Measurements from ENCODE around the gene AFF2.

Gene AFF2

DNA sequence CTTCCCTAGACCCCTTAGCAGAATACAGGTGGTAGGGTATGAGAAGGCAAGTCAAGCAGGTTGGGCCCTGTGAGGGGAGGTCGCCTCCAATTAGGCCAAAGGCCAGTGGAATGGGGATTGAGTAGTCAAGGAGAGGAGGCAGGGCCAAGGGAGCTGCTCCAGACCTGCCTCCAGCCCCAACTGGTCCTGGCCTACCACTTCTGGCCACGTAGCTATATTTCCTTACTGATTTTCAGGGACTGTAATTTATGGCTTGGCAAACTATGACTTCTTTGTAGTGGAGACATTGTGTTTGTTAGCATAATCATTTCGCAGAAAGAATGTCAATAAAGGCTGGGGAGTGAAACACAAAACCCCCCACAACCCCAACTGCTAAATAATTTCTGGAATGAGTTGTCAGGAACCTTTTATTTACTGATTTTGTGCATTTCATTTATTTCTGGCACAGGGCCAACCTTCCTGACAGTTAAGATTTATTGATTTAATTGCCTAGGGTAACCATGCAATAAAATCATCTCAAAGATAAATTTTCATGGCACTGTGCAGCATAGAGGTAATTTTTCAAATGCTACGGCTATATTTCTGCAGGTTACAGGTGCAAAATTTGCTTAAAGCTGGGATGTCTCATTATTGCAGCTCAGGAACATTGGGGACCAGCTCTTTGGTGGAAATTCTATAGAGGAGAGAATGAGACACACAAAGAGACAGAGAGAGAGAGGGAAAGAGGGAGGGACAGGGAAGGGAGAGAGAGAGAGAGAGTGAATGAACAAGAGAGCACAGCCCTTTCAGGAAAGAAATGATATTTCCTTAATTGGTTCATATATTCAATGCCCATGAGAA is 509.8 kb downstream of the AFF2 start:
- Histone ChIP-seq H3K27me3 (ENCODE audit: insufficient read depth, low read depth) (no peaks in the 10 kb centered on the region), H3K36me3 (ENCODE audit: insufficient read depth) (no peaks in the 10 kb centered on the region), H3K27ac (no peak overlapping the region), H3K4me1 (ENCODE audit: low read depth, poor library complexity, severe bottlenecking) (no peaks in the 10 kb centered on the region), H3K4me3 (IDR thresholded peaks at IDR 0.05; ENCODE audit: insufficient read depth, low read depth, low read length) (no peak overlapping the region), H4K20me1 (ENCODE audit: insufficient read depth) (no peaks in the 10 kb centered on the region), H3K79me2 (ENCODE audit: insufficient read depth, low read depth) (no peaks in the 10 kb centered on the region), H2AFZ (ENCODE audit: low read depth) (no peak overlapping the region), H3K4me2 (no peak overlapping the region), H3K9ac (no peak overlapping the region)
- TF ChIP-seq, protein P1, sequence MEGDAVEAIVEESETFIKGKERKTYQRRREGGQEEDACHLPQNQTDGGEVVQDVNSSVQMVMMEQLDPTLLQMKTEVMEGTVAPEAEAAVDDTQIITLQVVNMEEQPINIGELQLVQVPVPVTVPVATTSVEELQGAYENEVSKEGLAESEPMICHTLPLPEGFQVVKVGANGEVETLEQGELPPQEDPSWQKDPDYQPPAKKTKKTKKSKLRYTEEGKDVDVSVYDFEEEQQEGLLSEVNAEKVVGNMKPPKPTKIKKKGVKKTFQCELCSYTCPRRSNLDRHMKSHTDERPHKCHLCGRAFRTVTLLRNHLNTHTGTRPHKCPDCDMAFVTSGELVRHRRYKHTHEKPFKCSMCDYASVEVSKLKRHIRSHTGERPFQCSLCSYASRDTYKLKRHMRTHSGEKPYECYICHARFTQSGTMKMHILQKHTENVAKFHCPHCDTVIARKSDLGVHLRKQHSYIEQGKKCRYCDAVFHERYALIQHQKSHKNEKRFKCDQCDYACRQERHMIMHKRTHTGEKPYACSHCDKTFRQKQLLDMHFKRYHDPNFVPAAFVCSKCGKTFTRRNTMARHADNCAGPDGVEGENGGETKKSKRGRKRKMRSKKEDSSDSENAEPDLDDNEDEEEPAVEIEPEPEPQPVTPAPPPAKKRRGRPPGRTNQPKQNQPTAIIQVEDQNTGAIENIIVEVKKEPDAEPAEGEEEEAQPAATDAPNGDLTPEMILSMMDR (conservative IDR thresholded peaks at IDR 0.05; ENCODE audit: low read depth, low read length): no peak

- Histone ChIP-seq H3K4me2 (no peak overlapping the region), H4K20me1 (ENCODE audit: insufficient read depth) (no peaks in the 10 kb centered on the region), H3K79me2 (ENCODE audit: insufficient read depth, low read depth) (no peaks in the 10 kb centered on the region), H3K27me3 (ENCODE audit: insufficient read depth, low read depth) (no peaks in the 10 kb centered on the region), H3K36me3 (ENCODE audit: insufficient read depth) (no peaks in the 10 kb centered on the region), H3K9ac (no peak overlapping the region), H3K4me3 (IDR thresholded peaks at IDR 0.05; ENCODE audit: insufficient read depth, low read depth, low read length) (no peak overlapping the region), H3K4me1 (ENCODE audit: low read depth, poor library complexity, severe bottlenecking) (no peaks in the 10 kb centered on the region), H2AFZ (ENCODE audit: low read depth) (no peak overlapping the region), H3K27ac (no peak overlapping the region)
- TF ChIP-seq, protein P1 (conservative IDR thresholded peaks at IDR 0.05; ENCODE audit: low read depth, low read length): no peak
Observed at GRCh38 chrX:149010853-149011224, 510.4 kb downstream of the AFF2 start.

DNA sequence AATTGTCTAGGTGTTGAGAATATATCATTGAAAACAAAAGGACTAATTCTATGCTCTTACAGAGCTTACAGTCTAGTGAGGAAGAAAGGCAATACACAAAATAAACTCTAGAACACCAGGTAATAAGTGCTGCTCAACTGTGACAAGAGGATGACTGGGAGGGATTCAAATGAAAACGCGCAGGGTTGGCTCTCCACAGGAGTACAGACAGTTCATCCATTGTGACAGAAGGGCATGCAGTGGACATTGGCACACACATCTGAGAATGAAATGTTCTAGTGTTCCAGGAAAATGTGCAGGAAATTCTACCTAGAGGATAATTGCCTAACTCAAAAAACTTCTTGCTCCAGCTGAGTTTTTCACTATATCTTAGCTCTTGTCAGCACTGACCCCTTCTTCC is 512.7 kb downstream of the AFF2 start:
- no peaks in the 10 kb centered on the region for H3K79me2 ChIP-seq (ENCODE audit: insufficient read depth, low read depth)
- H3K4me2 ChIP-seq: no peak overlapping the region
- TF ChIP-seq, protein P1 (conservative IDR thresholded peaks at IDR 0.05; ENCODE audit: low read depth, low read length): no peak
- no peaks in the 10 kb centered on the region for H3K4me1 ChIP-seq (ENCODE audit: low read depth, poor library complexity, severe bottlenecking)
- no peak overlapping the region for H3K27ac ChIP-seq
- H2AFZ ChIP-seq (ENCODE audit: low read depth): no peak overlapping the region
- H3K9ac ChIP-seq: no peak overlapping the region
- H3K36me3 ChIP-seq (ENCODE audit: insufficient read depth): no peaks in the 10 kb centered on the region
- H3K27me3 ChIP-seq (ENCODE audit: insufficient read depth, low read depth): no peaks in the 10 kb centered on the region
- H3K4me3 ChIP-seq (IDR thresholded peaks at IDR 0.05; ENCODE audit: insufficient read depth, low read depth, low read length): no peak overlapping the region
- H4K20me1 ChIP-seq (ENCODE audit: insufficient read depth): no peaks in the 10 kb centered on the region

DNA sequence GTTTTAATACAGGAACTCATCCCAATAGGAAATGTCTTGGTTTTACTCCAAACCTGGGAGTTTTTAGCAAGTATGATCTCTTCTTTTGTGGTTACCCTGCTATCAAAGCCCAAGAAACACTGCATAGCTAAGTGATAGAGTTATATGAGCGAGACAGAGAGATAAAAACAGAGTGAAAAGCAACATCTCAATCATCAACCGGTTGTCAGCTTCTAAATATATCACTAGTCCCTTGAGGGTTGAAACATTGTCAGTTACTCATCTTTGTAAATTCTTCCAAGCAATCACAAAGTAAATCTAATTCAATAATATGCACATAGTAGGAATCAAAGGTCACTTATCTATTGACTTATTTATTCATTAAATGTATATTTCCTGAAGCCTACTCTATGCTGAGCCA is 520.7 kb downstream of the AFF2 start:
- no peak overlapping the region for H3K9ac ChIP-seq
- H3K4me1 ChIP-seq (ENCODE audit: low read depth, poor library complexity, severe bottlenecking): no peaks in the 10 kb centered on the region
- H3K36me3 ChIP-seq (ENCODE audit: insufficient read depth): no peaks in the 10 kb centered on the region
- no peak overlapping the region for H3K4me3 ChIP-seq (IDR thresholded peaks at IDR 0.05; ENCODE audit: insufficient read depth, low read depth, low read length)
- H3K27ac ChIP-seq: no peak overlapping the region
- H3K79me2 ChIP-seq (ENCODE audit: insufficient read depth, low read depth): no peaks in the 10 kb centered on the region
- TF ChIP-seq, protein P1 (conservative IDR thresholded peaks at IDR 0.05; ENCODE audit: low read depth, low read length): no peak
- H3K27me3 ChIP-seq (ENCODE audit: insufficient read depth, low read depth): no peaks in the 10 kb centered on the region
- no peaks in the 10 kb centered on the region for H4K20me1 ChIP-seq (ENCODE audit: insufficient read depth)
- no peak overlapping the region for H3K4me2 ChIP-seq
- H2AFZ ChIP-seq (ENCODE audit: low read depth): no peak overlapping the region
